Measurements from ENCODE around the gene TBC1D5. TPM values are rescaled to one million over a fixed set of nuclear protein-coding genes. Genes with fewer than 3 reads are reported as not detected.
"Not testable (repeated sequence)": the region's sequence is repeated elsewhere in the genome, so short reads cannot be mapped to it uniquely, and the experiment has no call there.

The TBC1D5 gene
- total RNA-seq, 1 donor from 2014 or later = 106 TPM

DNA sequence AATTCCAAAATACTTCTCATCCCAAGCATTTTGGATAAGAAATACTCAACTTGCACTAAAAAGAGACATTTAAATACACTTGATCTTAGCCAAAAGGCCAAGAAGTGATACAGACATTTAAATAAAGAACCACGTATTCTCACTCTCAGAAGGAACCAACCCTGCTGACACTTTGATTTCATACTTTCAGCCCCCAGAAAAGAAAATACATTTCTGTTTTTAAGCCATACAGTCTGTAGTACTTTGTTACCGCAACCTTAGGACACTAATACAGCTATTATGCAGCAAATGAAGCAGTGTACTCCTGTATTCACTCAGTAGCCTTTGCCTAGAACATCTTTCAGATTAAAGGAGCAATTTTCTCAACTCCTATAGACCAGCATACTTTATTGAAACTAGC lies 86.7 kb downstream of the TBC1D5 start:
- intact Hi-C loops (cut with micrococcal nuclease) = no loop called here
- ChIA-PET POLR2A (no interaction called here), CTCF (no interaction called here)
- no peak overlapping the region for H3K4me3 Mint-ChIP-seq
- TF ChIP-seq CTCF (IDR thresholded peaks at IDR 0.05) = no peak
- ATAC-seq (ENCODE audit: low read depth) (no peak), DNase-seq (no peak)
- H3K27me3 Mint-ChIP-seq = no peaks in the 10 kb centered on the region
- peaks cover 23% of the 10 kb centered on the region for H3K4me1 Mint-ChIP-seq
- no peaks in the 10 kb centered on the region for H3K9me3 Mint-ChIP-seq
- H3K27ac Mint-ChIP-seq = no peak overlapping the region
- H3K36me3 Mint-ChIP-seq (ENCODE audit: low read depth) = peaks cover 8% of the 10 kb centered on the region

- ATAC-seq (ENCODE audit: low read depth); H3K27me3 Mint-ChIP-seq; H3K27ac Mint-ChIP-seq; POLR2A ChIA-PET; H3K9me3 Mint-ChIP-seq; DNase-seq; H3K4me3 Mint-ChIP-seq; CTCF ChIA-PET; H3K4me1 Mint-ChIP-seq: not testable (repeated sequence)
- peaks cover 11% of the 10 kb centered on the region for H3K36me3 Mint-ChIP-seq (ENCODE audit: low read depth)
- intact Hi-C loops (cut with micrococcal nuclease) = loop anchor here (5.0 to 10.0 kb wide), 3 partner anchors 217 to 1045 kb away; partner anchors contain the start of gene DAZL
These were observed 92.7 kb downstream of the TBC1D5 start for GRCh38 chr3:17649748-17650147.

- CTCF ChIA-PET, POLR2A ChIA-PET: not testable (repeated sequence)
These were observed 93.6 kb downstream of the TBC1D5 start for GRCh38 chr3:17648630-17649355.

DNA sequence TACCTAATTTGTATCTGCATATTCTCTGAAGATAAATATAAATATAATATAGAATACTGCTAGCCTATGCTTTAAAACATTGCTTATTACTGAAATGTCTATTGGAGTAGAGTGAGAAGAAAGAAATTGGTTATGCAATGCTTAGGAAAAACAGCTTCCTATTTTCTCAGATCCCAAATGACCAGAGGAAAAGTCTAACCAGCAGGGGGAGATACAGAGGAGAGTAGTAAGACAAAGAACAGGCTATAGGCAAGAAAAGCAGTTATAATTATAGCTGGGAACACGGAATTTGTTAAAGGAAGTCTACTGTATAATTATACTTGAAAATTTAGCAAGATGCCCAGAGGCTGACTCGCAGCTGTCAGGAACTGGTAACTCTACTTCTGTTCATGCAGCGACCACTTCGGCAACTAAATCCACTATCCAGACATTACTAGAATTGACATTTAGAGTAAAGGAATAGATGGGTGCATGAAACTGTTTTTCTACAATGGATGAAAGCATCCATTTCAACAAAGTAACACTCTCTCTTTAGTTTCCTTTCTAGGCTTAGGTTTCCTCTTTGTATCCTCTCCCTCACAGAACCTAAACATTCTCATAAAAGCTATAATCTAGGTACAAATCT lies 97.2 kb downstream of the TBC1D5 start:
- Mint-ChIP-seq H3K4me1 (peaks cover 9% of the 10 kb centered on the region), H3K9me3 (peaks cover 4% of the 10 kb centered on the region), H3K27me3 (no peaks in the 10 kb centered on the region), H3K27ac (no peak overlapping the region), H3K4me3 (no peak overlapping the region), H3K36me3 (ENCODE audit: low read depth) (peaks cover 16% of the 10 kb centered on the region)
- no peak for ATAC-seq (ENCODE audit: low read depth)
- POLR2A ChIA-PET = interaction anchor here (1.0 kb wide), 1 partner anchor 196 kb away, joined by 3 read pairs; no protein-coding TSS in a partner anchor
- intact Hi-C loops (cut with micrococcal nuclease) = loop anchor here (1.0 to 10.0 kb wide), 5 partner anchors 94 to 1040 kb away; partner anchors contain the start of gene DAZL
- CTCF ChIA-PET = interaction anchor here (0.7 to 5.9 kb wide), 31 partner anchors 13 to 752 kb away, joined by 3 to 140 read pairs (median 3); no protein-coding TSS in a partner anchor
- no peak for DNase-seq
- TF ChIP-seq CTCF (IDR thresholded peaks at IDR 0.05) = peak; percentile 35

More at GRCh38 chr3:17648630-17649355, 93.6 kb downstream of the TBC1D5 start:
- peaks cover 11% of the 10 kb centered on the region for H3K36me3 Mint-ChIP-seq (ENCODE audit: low read depth)
- H3K4me3 Mint-ChIP-seq; H3K9me3 Mint-ChIP-seq; H3K4me1 Mint-ChIP-seq; H3K27me3 Mint-ChIP-seq; DNase-seq; ATAC-seq (ENCODE audit: low read depth); H3K27ac Mint-ChIP-seq: not testable (repeated sequence)
- intact Hi-C loops (cut with micrococcal nuclease) = loop anchor here (5.0 to 10.0 kb wide), 3 partner anchors 216 to 1044 kb away; partner anchors contain the start of gene DAZL

DNA sequence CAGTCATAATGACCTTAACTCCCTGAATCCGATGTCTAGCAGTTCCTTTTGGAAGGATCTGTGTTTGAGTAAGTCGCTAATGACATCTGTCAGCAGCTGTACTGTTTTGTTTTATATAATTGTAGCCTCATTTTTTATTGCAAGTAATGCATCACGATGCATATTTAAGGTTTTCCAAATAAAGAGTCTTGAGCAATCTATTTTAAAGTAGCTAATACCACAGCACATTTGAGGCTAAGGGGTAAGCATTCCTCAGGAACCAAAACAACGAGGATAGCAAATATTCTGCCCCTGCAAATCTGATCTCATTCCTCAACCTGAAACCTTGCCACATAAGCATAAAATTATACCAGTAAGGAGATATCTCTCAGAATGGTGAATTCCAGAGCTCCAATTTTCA lies 98.7 kb downstream of the TBC1D5 start:
- POLR2A ChIA-PET = no interaction called here
- Mint-ChIP-seq H3K4me1 (peaks cover 20% of the 10 kb centered on the region), H3K27ac (no peak overlapping the region), H3K36me3 (ENCODE audit: low read depth) (peaks cover 9% of the 10 kb centered on the region), H3K4me3 (no peak overlapping the region), H3K27me3 (no peaks in the 10 kb centered on the region), H3K9me3 (no peaks in the 10 kb centered on the region)
- ATAC-seq (ENCODE audit: low read depth) = no peak
- CTCF ChIA-PET = interaction anchor here (5.9 kb wide), 1 partner anchor 198 kb away, joined by 140 read pairs; no protein-coding TSS in a partner anchor
- intact Hi-C loops (cut with micrococcal nuclease) = loop anchor here (10.0 kb wide), 2 partner anchors 651 to 1039 kb away; partner anchors contain the start of gene DAZL
- TF ChIP-seq CTCF (IDR thresholded peaks at IDR 0.05) = no peak
- DNase-seq = no peak

DNA sequence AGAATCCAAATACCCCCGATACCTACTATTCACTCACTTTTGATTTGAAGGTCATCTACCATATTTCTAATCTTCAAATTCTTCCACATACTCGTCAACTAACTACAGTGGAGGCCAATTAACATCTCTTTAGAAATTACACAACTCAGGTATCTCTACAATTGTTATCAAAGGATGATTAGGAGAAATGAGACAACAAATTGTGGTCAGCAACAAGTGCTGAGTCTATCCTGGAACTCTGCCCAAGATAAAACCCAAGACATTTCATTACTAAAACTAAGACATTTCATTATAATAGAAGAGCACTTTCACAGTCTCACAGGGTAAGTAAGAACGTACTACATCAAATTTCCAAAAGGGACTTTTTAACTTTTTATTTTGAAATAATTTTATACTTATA lies 100.0 kb downstream of the TBC1D5 start:
- H3K4me3 Mint-ChIP-seq = no peak overlapping the region
- DNase-seq (no peak), ATAC-seq (ENCODE audit: low read depth) (no peak)
- no peaks in the 10 kb centered on the region for H3K27me3 Mint-ChIP-seq
- intact Hi-C loops (cut with micrococcal nuclease) = loop anchor here (10.0 kb wide), 2 partner anchors 652 to 1038 kb away; partner anchors contain the start of gene DAZL
- H3K36me3 Mint-ChIP-seq (ENCODE audit: low read depth) = peaks cover 9% of the 10 kb centered on the region
- CTCF ChIA-PET = interaction anchor here (0.8 to 5.9 kb wide), 2 partner anchors 190 to 199 kb away, joined by 3 to 140 read pairs; no protein-coding TSS in a partner anchor
- POLR2A ChIA-PET = no interaction called here
- no peak for TF ChIP-seq CTCF (IDR thresholded peaks at IDR 0.05)
- no peak overlapping the region for H3K27ac Mint-ChIP-seq
- H3K4me1 Mint-ChIP-seq = peaks cover 20% of the 10 kb centered on the region
- no peaks in the 10 kb centered on the region for H3K9me3 Mint-ChIP-seq

Data from activated B cell treated with CpG ODN at 0.5 μM for 24 hours (primary cell).